Neural cell (in vitro differentiated cells): ENCODE results near the gene GALNT10. TPM values are rescaled to one million over a fixed set of nuclear protein-coding genes. Genes with fewer than 3 reads are reported as not detected.

Experiments used
- H2AFZ ChIP-seq: fragments of 200-600, 300-800 bp; sonication (generic), shearing (Covaris generic); 2 replicates; pipeline ENCODE4 v1.6.0; 2014; ENCODE audit warnings: low read depth, mild to moderate bottlenecking, antibody characterized with exemption, low read length, moderate library complexity
- H3F3A ChIP-seq: fragments of 200-600 bp; shearing (Covaris generic); 2 replicates; pipeline ENCODE4 v1.6.1; 2016; ENCODE audit warnings: mild to moderate bottlenecking, moderate library complexity, mixed read lengths, antibody characterized with exemption, low read length; ENCODE audit not compliant: insufficient read depth, poor library complexity, severe bottlenecking
- H3K27ac ChIP-seq: fragments of 200-600, 300-800 bp; sonication (generic), shearing (Covaris generic); 2 replicates; pipeline ENCODE4 v1.5.1; 2014; ENCODE audit warnings: mild to moderate bottlenecking, low read length, moderate library complexity
- H3K27me3 ChIP-seq: fragments of 300-800, 200-600 bp; sonication (generic), shearing (Covaris generic); 2 replicates; pipeline ENCODE4 v1.6.0; 2014; ENCODE audit warnings: mild to moderate bottlenecking, low read depth, low read length, moderate library complexity; ENCODE audit not compliant: insufficient read depth
- H3K36me3 ChIP-seq: fragments of 300-800, 200-600 bp; sonication (generic), shearing (Covaris generic); 2 replicates; pipeline ENCODE4 v1.5.1; 2014; ENCODE audit warnings: mild to moderate bottlenecking, antibody characterized with exemption, low read length, moderate library complexity; ENCODE audit not compliant: insufficient read depth
- H3K4me2 ChIP-seq: fragments of 300-800, 200-600 bp; sonication (generic), shearing (Covaris generic); 2 replicates; pipeline ENCODE4 v1.6.0; 2014; ENCODE audit warnings: mild to moderate bottlenecking, low read length
- H3K4me3 ChIP-seq: fragments of 300-800, 200-600 bp; sonication (generic), shearing (Covaris generic); 2 replicates; pipeline ENCODE4 v1.5.1; 2014; ENCODE audit warnings: mild to moderate bottlenecking, low read length, moderate library complexity
- H3K79me2 ChIP-seq: fragments of 200-600 bp; shearing (Covaris generic); replicated peaks from 2 replicates; pipeline ENCODE4 v1.6.0; 2014; ENCODE audit warnings: mild to moderate bottlenecking, low read length, moderate library complexity; ENCODE audit not compliant: insufficient read depth
- H3K9ac ChIP-seq: fragments of 300-800, 200-600 bp; sonication (generic), shearing (Covaris generic); 2 replicates; pipeline ENCODE4 v1.6.1; 2016; ENCODE audit warnings: mild to moderate bottlenecking, low read length, mixed read lengths
- H3K9me2 ChIP-seq: fragments of 200-600 bp; shearing (Covaris generic); 2 replicates; pipeline ENCODE4 v1.6.1; 2016; ENCODE audit warnings: mild to moderate bottlenecking, low read length, mixed read lengths; ENCODE audit not compliant: insufficient read depth
- H3K9me3 ChIP-seq: fragments of 200-600, 300-800 bp; sonication (generic), shearing (Covaris generic); 2 replicates; pipeline ENCODE4 v1.6.1; 2016; ENCODE audit warnings: mild to moderate bottlenecking, mixed run types, low read length, moderate library complexity, mixed read lengths
- H4K20me1 ChIP-seq: fragments of 200-600 bp; shearing (Covaris generic); 2 replicates; pipeline ENCODE4 v1.6.1; 2016; ENCODE audit warnings: mild to moderate bottlenecking, mixed run types; ENCODE audit not compliant: insufficient read depth
- EP300 ChIP-seq: fragments of 450-650 bp; conservative IDR thresholded peaks from 2 replicates; pipeline ENCODE4 v1.6.1; 2014; ENCODE audit warnings: antibody characterized with exemption, mild to moderate bottlenecking, moderate library complexity; ENCODE audit not compliant: poor library complexity, severe bottlenecking
- EZH2 ChIP-seq: fragments of 200-600, 300-800 bp; shearing (Covaris generic), sonication (generic); IDR thresholded peaks from 2 replicates; pipeline ENCODE4 v1.6.1; 2014; ENCODE audit warnings: antibody characterized with exemption, low read length, borderline replicate concordance, mild to moderate bottlenecking; ENCODE audit not compliant: insufficient read depth, poor library complexity, severe bottlenecking
- MXI1 ChIP-seq: fragments of 450-650 bp; conservative IDR thresholded peaks from 2 replicates; pipeline ENCODE4 v1.6.1; 2014; ENCODE audit warnings: antibody characterized with exemption, mild to moderate bottlenecking; ENCODE audit not compliant: poor library complexity, severe bottlenecking
- POLR2AphosphoS5 ChIP-seq: IDR thresholded peaks from 2 replicates; pipeline ENCODE4 v1.6.1; 2012
- RAD21 ChIP-seq: fragments of 450-650 bp; conservative IDR thresholded peaks from 2 replicates; pipeline ENCODE4 v1.6.1; 2014; ENCODE audit warnings: antibody characterized with exemption, mild to moderate bottlenecking, moderate library complexity
- SMC3 ChIP-seq: fragments of 450-650 bp; conservative IDR thresholded peaks from 2 replicates; pipeline ENCODE4 v1.6.1; 2014; ENCODE audit warnings: antibody characterized with exemption, mild to moderate bottlenecking, moderate library complexity; ENCODE audit not compliant: poor library complexity
- TAF1 ChIP-seq: IDR thresholded peaks from 2 replicates; pipeline ENCODE4 v1.6.1; 2012; ENCODE audit warnings: low read depth
- polyA plus RNA-seq: library from polyadenylated mRNA; depleted of rRNA; stranded (reverse); fragments of >200 nt; gene quantifications from 2 replicates; pipeline ENCODE4 v1.2.3, GENCODE V29; 2014
- TF ChIP-seq, protein P1 (sequence below): IDR thresholded peaks from 2 replicates; pipeline ENCODE4 v1.6.1; 2012; ENCODE audit warnings: borderline replicate concordance
- TF ChIP-seq, protein P2 (sequence below): fragments of 450-650 bp; IDR thresholded peaks from 2 replicates; pipeline ENCODE4 v1.5.1; 2014; ENCODE audit warnings: antibody characterized with exemption, mild to moderate bottlenecking, moderate library complexity; ENCODE audit not compliant: poor library complexity, severe bottlenecking

The GALNT10 gene
- polyA plus RNA-seq, 1 donor from 2014 or later, result 3.1 TPM

DNA sequence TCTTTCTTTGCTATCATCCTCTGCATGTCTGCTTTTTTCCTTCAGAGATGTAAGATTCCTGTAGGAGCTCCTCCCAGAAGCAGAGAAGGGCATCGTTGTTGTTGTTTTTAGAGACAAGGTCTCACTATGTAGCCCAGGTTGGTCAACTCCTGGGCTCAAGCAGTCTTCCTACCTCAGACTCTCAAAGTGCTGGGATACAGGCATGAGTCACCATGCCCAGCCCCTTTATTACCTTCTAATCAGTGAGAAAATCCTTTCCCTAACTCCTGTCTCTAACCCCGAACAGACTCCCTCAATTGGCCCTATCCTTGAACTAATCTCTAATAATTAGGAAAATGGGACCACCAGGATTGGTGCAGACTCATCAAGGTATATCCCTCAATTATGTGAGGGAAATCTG is 64.4 kb downstream of the GALNT10 start:
- Histone ChIP-seq H3K9ac (no peak overlapping the region), H3K9me2 (no peaks in the 10 kb centered on the region), H3K4me2 (no peak overlapping the region), H3K36me3 (no peaks in the 10 kb centered on the region), H3K27me3 (no peaks in the 10 kb centered on the region), H4K20me1 (no peaks in the 10 kb centered on the region), H3K79me2 (no peaks in the 10 kb centered on the region), H2AFZ (no peak overlapping the region), H3K9me3 (no peaks in the 10 kb centered on the region), H3F3A (no peaks in the 10 kb centered on the region), H3K4me3 (no peak overlapping the region), H3K27ac (no peak overlapping the region)
- TF ChIP-seq POLR2AphosphoS5, result no peak
- TF ChIP-seq RAD21, result no peak
- TF ChIP-seq, protein P1, sequence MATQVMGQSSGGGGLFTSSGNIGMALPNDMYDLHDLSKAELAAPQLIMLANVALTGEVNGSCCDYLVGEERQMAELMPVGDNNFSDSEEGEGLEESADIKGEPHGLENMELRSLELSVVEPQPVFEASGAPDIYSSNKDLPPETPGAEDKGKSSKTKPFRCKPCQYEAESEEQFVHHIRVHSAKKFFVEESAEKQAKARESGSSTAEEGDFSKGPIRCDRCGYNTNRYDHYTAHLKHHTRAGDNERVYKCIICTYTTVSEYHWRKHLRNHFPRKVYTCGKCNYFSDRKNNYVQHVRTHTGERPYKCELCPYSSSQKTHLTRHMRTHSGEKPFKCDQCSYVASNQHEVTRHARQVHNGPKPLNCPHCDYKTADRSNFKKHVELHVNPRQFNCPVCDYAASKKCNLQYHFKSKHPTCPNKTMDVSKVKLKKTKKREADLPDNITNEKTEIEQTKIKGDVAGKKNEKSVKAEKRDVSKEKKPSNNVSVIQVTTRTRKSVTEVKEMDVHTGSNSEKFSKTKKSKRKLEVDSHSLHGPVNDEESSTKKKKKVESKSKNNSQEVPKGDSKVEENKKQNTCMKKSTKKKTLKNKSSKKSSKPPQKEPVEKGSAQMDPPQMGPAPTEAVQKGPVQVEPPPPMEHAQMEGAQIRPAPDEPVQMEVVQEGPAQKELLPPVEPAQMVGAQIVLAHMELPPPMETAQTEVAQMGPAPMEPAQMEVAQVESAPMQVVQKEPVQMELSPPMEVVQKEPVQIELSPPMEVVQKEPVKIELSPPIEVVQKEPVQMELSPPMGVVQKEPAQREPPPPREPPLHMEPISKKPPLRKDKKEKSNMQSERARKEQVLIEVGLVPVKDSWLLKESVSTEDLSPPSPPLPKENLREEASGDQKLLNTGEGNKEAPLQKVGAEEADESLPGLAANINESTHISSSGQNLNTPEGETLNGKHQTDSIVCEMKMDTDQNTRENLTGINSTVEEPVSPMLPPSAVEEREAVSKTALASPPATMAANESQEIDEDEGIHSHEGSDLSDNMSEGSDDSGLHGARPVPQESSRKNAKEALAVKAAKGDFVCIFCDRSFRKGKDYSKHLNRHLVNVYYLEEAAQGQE, result no peak
- no peak for TF ChIP-seq EP300
- TF ChIP-seq MXI1, result no peak
- TF ChIP-seq, protein P2, sequence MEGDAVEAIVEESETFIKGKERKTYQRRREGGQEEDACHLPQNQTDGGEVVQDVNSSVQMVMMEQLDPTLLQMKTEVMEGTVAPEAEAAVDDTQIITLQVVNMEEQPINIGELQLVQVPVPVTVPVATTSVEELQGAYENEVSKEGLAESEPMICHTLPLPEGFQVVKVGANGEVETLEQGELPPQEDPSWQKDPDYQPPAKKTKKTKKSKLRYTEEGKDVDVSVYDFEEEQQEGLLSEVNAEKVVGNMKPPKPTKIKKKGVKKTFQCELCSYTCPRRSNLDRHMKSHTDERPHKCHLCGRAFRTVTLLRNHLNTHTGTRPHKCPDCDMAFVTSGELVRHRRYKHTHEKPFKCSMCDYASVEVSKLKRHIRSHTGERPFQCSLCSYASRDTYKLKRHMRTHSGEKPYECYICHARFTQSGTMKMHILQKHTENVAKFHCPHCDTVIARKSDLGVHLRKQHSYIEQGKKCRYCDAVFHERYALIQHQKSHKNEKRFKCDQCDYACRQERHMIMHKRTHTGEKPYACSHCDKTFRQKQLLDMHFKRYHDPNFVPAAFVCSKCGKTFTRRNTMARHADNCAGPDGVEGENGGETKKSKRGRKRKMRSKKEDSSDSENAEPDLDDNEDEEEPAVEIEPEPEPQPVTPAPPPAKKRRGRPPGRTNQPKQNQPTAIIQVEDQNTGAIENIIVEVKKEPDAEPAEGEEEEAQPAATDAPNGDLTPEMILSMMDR, result no peak
- TF ChIP-seq EZH2, result no peak
- TF ChIP-seq SMC3, result no peak
- TF ChIP-seq TAF1, result no peak

DNA sequence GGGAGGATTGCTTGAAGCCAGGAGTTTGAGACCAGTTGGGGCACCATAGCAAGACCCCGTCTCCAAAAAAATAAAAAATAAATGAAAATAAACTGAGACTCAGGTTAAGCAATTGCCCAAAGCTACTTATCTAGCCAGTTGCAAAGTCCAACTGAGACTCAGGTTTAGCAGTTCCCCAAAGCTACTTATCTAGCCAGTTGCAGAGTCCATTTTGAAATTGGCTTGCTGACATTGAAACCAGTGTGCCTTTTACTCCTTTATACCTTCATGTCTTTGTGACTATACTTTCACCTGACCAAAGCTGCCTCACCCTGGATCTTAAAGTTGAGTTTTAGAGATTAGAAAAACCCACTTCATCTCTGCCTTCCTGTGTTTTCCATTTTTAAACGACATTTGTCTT is 66.5 kb downstream of the GALNT10 start:
- Histone ChIP-seq H3K9me3 (no peaks in the 10 kb centered on the region), H4K20me1 (no peaks in the 10 kb centered on the region), H3K36me3 (no peaks in the 10 kb centered on the region), H2AFZ (no peak overlapping the region), H3K4me3 (no peak overlapping the region), H3K27ac (no peak overlapping the region), H3K79me2 (no peaks in the 10 kb centered on the region), H3K9ac (no peak overlapping the region), H3K9me2 (no peaks in the 10 kb centered on the region), H3K4me2 (no peak overlapping the region), H3F3A (no peaks in the 10 kb centered on the region), H3K27me3 (no peaks in the 10 kb centered on the region)
- TF ChIP-seq EZH2, result no peak
- no peak for TF ChIP-seq TAF1
- no peak for TF ChIP-seq MXI1
- TF ChIP-seq POLR2AphosphoS5, result no peak
- no peak for TF ChIP-seq SMC3
- TF ChIP-seq, protein P1, result no peak
- TF ChIP-seq, protein P2, result no peak
- no peak for TF ChIP-seq RAD21
- no peak for TF ChIP-seq EP300
